ENCODE measurements around the gene PFDN6.

PFDN6 gene

DNA sequence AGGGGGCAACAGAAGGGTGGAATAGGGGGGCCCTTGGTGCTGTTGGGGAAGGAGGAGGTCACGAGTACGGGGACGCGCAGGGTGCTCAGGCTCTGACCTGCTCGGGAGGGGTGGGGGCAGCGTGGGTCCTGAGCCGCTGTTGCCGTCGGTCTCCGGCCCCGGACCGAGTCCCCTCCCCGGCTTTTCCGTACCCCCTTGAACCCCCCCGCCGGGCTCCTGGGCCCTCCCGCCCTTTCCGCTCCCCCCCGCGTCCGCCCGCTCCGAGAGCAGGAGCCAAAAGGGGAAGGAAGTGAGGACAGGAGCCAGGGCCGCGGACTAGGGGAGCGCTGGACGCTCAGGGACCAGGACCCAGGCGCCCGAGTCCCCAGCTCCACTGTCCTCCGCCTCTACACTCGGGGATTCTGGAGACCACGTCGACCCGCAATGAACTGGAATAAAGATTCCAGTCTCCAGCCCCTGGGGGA lies 9.4 kb downstream of the PFDN6 start, which contains the start of gene RGL2:
RGL2 (minus strand) TSS at position 170 of the 464 bp plus-strand sequence. CDS start 332 bp downstream, outside the sequence.
- no peaks in the 10 kb centered on the region for H3K27me3 ChIP-seq (ENCODE audit: insufficient read depth, insufficient read length)
- peaks cover 4% of the 10 kb centered on the region for H3K4me1 ChIP-seq (ENCODE audit: insufficient read depth, insufficient read length)
- no peaks in the 10 kb centered on the region for H3K9me3 ChIP-seq (ENCODE audit: insufficient read depth, low read length)
- TF ChIP-seq SUZ12 (IDR thresholded peaks at IDR 0.05; ENCODE audit: extremely low read depth, insufficient read depth, insufficient read length) (no peak), YY1 (IDR thresholded peaks at IDR 0.05; ENCODE audit: insufficient read depth, insufficient read length) (no peak), ZNF274 (IDR thresholded peaks at IDR 0.05; ENCODE audit: low read depth, low read length) (no peak)
- no peak for DNase-seq (ENCODE audit: low read depth, low spot score)
- H3K9ac ChIP-seq (ENCODE audit: insufficient read length, low read depth): peak within 1 kb of the TSS; percentile 93
- H3K36me3 ChIP-seq (ENCODE audit: insufficient read depth, insufficient read length, low read length): peaks cover 15% of the 10 kb centered on the region
- H3K4me3 ChIP-seq (ENCODE audit: insufficient read length, low read depth): peak within 1 kb of the TSS; percentile 88

DNA sequence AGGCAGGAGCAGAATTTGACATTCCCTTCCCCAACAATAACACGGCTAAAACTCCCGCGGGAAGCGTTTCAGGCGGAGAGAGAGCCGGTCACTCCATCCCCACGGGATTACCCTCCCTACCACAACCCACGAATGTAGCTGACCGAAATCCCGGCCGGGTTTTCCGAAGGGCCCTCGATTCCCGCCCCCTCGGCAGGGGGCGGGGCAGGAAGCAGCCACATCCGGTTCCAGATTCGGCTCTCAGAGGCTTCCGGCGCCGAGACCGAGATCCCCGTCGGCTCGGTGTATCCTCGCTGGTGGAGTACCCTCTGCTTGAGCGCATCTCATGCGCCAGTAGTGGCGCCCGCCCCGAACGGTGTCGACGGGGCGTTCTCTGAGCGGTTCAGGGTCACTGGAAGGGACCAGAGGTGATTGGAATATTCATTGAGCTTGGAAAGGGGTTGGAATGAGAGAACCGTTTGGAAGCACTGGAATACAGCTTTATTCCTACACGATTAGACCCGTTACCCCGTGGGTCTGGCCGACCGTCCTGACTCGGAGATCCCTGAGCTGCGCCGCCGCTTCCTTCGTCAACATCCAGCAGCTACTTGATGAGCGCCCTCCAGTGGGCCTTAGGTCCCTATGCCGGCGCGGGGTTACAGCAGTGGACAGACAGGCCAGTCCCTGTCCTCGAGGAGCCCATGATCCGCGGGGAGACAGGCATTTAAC lies 10.0 kb downstream of the PFDN6 start:
- TF ChIP-seq SUZ12 (IDR thresholded peaks at IDR 0.05; ENCODE audit: extremely low read depth, insufficient read depth, insufficient read length): no peak
- Histone ChIP-seq H3K9ac (ENCODE audit: insufficient read length, low read depth) (peak overlapping the region; percentile 93), H3K4me3 (ENCODE audit: insufficient read length, low read depth) (peak overlapping the region; percentile 88), H3K27me3 (ENCODE audit: insufficient read depth, insufficient read length) (no peaks in the 10 kb centered on the region), H3K4me1 (ENCODE audit: insufficient read depth, insufficient read length) (peaks cover 4% of the 10 kb centered on the region), H3K36me3 (ENCODE audit: insufficient read depth, insufficient read length, low read length) (peaks cover 21% of the 10 kb centered on the region), H3K9me3 (ENCODE audit: insufficient read depth, low read length) (no peaks in the 10 kb centered on the region)
- no peak for DNase-seq (ENCODE audit: low read depth, low spot score)

DNA sequence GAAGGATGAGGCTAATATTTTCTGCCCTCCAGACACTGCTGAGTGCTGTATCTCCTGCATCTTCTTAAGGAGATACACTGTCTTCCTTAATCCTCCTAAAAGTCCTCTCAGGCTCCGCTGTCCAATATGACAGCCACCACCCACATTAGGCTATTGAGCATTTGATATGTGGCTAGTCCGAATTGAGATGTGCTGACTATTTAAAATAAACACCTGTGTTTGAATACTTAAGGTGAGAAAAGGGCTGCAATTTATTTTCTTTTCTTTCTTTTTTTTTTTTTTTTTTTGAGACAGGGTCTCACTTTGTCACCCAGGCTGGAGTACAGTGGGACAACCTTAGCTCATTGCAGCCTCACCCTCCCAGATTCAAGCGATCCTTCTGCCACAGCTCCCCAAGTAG lies 12.5 kb downstream of the PFDN6 start:
- H3K36me3 ChIP-seq (ENCODE audit: insufficient read depth, insufficient read length, low read length): peaks cover 30% of the 10 kb centered on the region
- peaks cover 4% of the 10 kb centered on the region for H3K4me1 ChIP-seq (ENCODE audit: insufficient read depth, insufficient read length)
- no peaks in the 10 kb centered on the region for H3K9me3 ChIP-seq (ENCODE audit: insufficient read depth, low read length)
- H3K27me3 ChIP-seq (ENCODE audit: insufficient read depth, insufficient read length): no peaks in the 10 kb centered on the region
- H3K4me3 ChIP-seq (ENCODE audit: insufficient read length, low read depth): no peak overlapping the region
- H3K9ac ChIP-seq (ENCODE audit: insufficient read length, low read depth): no peak overlapping the region
- TF ChIP-seq SUZ12 (IDR thresholded peaks at IDR 0.05; ENCODE audit: extremely low read depth, insufficient read depth, insufficient read length) (no peak), ZNF274 (IDR thresholded peaks at IDR 0.05; ENCODE audit: low read depth, low read length) (no peak), YY1 (IDR thresholded peaks at IDR 0.05; ENCODE audit: insufficient read depth, insufficient read length) (no peak)
- no peak for DNase-seq (ENCODE audit: low read depth, low spot score)

DNA sequence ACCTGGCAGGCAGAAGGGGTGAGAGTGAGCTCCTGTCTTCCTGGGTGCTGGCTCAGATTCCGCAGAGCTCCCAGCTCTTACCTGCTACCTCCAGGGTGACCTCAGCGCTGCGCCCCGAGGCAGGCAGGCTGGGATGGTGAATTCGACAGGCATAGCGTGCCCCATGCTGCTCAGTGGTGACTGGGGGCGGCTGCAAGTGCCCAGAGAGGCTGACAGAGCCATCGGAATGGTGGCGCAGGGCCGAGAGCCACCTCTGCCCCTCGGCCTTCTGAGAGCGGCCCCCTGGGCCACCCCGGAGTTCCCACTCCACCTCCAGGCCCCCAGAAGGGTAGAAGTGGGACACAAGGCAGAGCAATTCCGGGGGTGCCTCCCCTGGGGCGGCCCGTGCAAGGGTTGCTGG lies 14.8 kb downstream of the PFDN6 start:
- Histone ChIP-seq H3K36me3 (ENCODE audit: insufficient read depth, insufficient read length, low read length) (peaks cover 32% of the 10 kb centered on the region), H3K9ac (ENCODE audit: insufficient read length, low read depth) (no peak overlapping the region), H3K9me3 (ENCODE audit: insufficient read depth, low read length) (no peaks in the 10 kb centered on the region), H3K4me3 (ENCODE audit: insufficient read length, low read depth) (no peak overlapping the region), H3K4me1 (ENCODE audit: insufficient read depth, insufficient read length) (no peaks in the 10 kb centered on the region), H3K27me3 (ENCODE audit: insufficient read depth, insufficient read length) (no peaks in the 10 kb centered on the region)
- no peak for DNase-seq (ENCODE audit: low read depth, low spot score)
- no peak for TF ChIP-seq ZNF274 (IDR thresholded peaks at IDR 0.05; ENCODE audit: low read depth, low read length)
- no peak for TF ChIP-seq SUZ12 (IDR thresholded peaks at IDR 0.05; ENCODE audit: extremely low read depth, insufficient read depth, insufficient read length)
- TF ChIP-seq YY1 (IDR thresholded peaks at IDR 0.05; ENCODE audit: insufficient read depth, insufficient read length): no peak

DNA sequence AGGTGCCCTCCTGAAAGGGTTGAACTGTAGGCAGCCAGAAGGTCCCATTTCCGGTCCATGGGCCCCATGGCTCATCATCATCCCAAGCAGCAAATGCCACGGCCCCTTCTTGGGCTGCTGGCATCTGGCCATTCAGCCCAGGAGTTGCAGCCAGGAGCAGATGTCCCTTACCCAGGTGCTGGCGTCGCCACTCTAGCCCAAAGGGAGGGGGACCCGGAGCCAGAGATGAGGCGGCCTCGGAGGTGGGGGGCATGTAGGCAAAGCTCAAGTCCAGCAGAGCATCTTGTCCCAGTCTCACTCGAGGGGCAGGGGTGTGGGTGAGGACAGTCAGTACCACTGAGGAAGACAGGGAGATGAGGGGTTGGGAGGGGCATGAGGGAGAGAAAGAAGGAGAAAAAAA lies 15.7 kb downstream of the PFDN6 start:
- H3K4me1 ChIP-seq (ENCODE audit: insufficient read depth, insufficient read length): no peaks in the 10 kb centered on the region
- H3K4me3 ChIP-seq (ENCODE audit: insufficient read length, low read depth): no peak overlapping the region
- H3K9ac ChIP-seq (ENCODE audit: insufficient read length, low read depth): no peak overlapping the region
- peaks cover 32% of the 10 kb centered on the region for H3K36me3 ChIP-seq (ENCODE audit: insufficient read depth, insufficient read length, low read length)
- TF ChIP-seq YY1 (IDR thresholded peaks at IDR 0.05; ENCODE audit: insufficient read depth, insufficient read length) (no peak), SUZ12 (IDR thresholded peaks at IDR 0.05; ENCODE audit: extremely low read depth, insufficient read depth, insufficient read length) (no peak)
- no peaks in the 10 kb centered on the region for H3K27me3 ChIP-seq (ENCODE audit: insufficient read depth, insufficient read length)
- H3K9me3 ChIP-seq (ENCODE audit: insufficient read depth, low read length): no peaks in the 10 kb centered on the region
- DNase-seq (ENCODE audit: low read depth, low spot score): no peak

DNA sequence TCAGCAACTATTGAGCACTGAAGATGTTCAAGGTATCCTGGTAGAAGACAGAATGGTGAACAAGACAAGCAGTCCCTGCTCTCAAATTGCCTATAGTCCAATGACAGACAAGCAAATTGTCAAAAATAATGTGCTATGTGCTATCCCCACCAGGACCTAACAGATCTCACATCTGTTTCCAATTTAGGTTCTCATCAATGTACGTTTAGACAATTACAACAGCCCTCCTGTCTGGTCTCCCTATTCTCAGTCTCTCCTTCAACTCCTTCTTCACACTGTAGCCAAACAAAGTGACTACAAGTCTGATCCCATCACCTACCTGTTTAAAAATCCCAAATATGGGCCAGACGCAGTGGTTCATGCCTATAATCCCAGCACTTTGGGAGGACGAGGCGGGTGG lies 17.0 kb downstream of the PFDN6 start:
- no peak overlapping the region for H3K4me3 ChIP-seq (ENCODE audit: insufficient read length, low read depth)
- H3K36me3 ChIP-seq (ENCODE audit: insufficient read depth, insufficient read length, low read length): peaks cover 32% of the 10 kb centered on the region
- H3K9ac ChIP-seq (ENCODE audit: insufficient read length, low read depth): no peak overlapping the region
- no peaks in the 10 kb centered on the region for H3K4me1 ChIP-seq (ENCODE audit: insufficient read depth, insufficient read length)
- no peak for DNase-seq (ENCODE audit: low read depth, low spot score)
- no peaks in the 10 kb centered on the region for H3K27me3 ChIP-seq (ENCODE audit: insufficient read depth, insufficient read length)
- H3K9me3 ChIP-seq (ENCODE audit: insufficient read depth, low read length): no peaks in the 10 kb centered on the region
- TF ChIP-seq ZNF274 (IDR thresholded peaks at IDR 0.05; ENCODE audit: low read depth, low read length) (no peak), SUZ12 (IDR thresholded peaks at IDR 0.05; ENCODE audit: extremely low read depth, insufficient read depth, insufficient read length) (no peak), YY1 (IDR thresholded peaks at IDR 0.05; ENCODE audit: insufficient read depth, insufficient read length) (no peak)

DNA sequence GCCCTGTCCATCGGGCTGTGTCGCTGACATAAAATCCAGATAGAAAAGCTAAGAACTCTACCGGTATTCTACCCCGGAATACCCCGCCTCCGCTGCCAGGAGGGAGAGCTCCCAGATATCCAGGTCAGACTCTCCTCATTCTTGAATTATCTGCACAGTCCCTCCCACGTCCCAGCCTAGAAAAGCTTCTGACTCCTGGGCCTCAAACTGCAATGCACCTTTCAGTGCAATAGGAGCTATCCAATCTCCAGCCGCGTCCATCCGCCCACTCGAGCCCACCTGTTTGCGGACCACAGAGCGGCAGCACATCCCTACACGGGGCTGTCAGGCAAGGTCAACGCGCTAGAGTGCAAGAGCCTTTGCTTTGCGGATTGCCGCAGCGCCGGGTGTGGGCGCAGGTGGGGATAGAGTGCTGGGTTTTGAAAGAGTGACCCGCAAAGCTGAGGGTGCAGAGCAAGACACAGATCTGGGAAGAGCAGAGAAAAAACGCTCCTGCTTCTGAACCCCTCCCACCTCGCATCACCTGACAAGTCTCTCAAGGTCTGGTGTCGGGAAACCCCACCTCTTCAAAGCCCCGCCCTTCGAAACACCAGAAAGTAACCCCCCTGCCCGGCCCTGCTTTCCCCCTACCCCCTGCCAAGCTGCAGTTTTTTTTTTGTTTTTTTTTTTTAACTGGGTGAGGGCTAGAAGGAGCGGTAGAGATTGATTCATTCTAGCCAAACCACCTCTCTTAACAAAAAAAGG lies 23.1 kb downstream of the PFDN6 start:
- peak; percentile 63 for DNase-seq (ENCODE audit: low read depth, low spot score)
- Histone ChIP-seq H3K4me1 (ENCODE audit: insufficient read depth, insufficient read length) (peaks cover 7% of the 10 kb centered on the region), H3K4me3 (ENCODE audit: insufficient read length, low read depth) (peak overlapping the region; percentile 68), H3K9ac (ENCODE audit: insufficient read length, low read depth) (peak overlapping the region; percentile 74), H3K36me3 (ENCODE audit: insufficient read depth, insufficient read length, low read length) (peaks cover 19% of the 10 kb centered on the region), H3K9me3 (ENCODE audit: insufficient read depth, low read length) (no peaks in the 10 kb centered on the region), H3K27me3 (ENCODE audit: insufficient read depth, insufficient read length) (no peaks in the 10 kb centered on the region)
- no peak for TF ChIP-seq ZNF274 (IDR thresholded peaks at IDR 0.05; ENCODE audit: low read depth, low read length)
- no peak for TF ChIP-seq SUZ12 (IDR thresholded peaks at IDR 0.05; ENCODE audit: extremely low read depth, insufficient read depth, insufficient read length)
- no peak for TF ChIP-seq YY1 (IDR thresholded peaks at IDR 0.05; ENCODE audit: insufficient read depth, insufficient read length)
